AG04449 (cell line): ENCODE measurements around the gene EWSR1.

Experiments used
- CTCF ChIA-PET: fragments of 350-600 bp; formaldehyde crosslinking; extraction: SDS; loops from one replicate; lab custom pipeline; 2021; ENCODE audit warnings: antibody characterized with exemption; lab: Yijun Ruan, JAX
- POLR2A ChIA-PET: fragments of 400-600, 350-600 bp; formaldehyde crosslinking; extraction: SDS; loops from one replicate; lab custom pipeline; 2020; ENCODE audit warnings: antibody characterized with exemption, inconsistent platforms; lab: Yijun Ruan, JAX
- DNase-seq: peaks from one replicate; pipeline ENCODE4 v3.0.0-alpha.2; 2010; ENCODE audit warnings: low read depth, low spot score
- H3K4me3 ChIP-seq: 2 replicates; pipeline ENCODE4 v1.5.1; 2011; ENCODE audit warnings: low read depth, mild to moderate bottlenecking, control low read depth, low read length
- CTCF ChIP-seq: IDR thresholded peaks from one replicate; pipeline ENCODE4 v1.5.1; 2011; ENCODE audit warnings: mild to moderate bottlenecking, moderate library complexity, low read length, control low read depth, inconsistent platforms; ENCODE audit not compliant: insufficient read depth; ENCODE audit errors: missing control alignments

EWSR1 gene

DNA sequence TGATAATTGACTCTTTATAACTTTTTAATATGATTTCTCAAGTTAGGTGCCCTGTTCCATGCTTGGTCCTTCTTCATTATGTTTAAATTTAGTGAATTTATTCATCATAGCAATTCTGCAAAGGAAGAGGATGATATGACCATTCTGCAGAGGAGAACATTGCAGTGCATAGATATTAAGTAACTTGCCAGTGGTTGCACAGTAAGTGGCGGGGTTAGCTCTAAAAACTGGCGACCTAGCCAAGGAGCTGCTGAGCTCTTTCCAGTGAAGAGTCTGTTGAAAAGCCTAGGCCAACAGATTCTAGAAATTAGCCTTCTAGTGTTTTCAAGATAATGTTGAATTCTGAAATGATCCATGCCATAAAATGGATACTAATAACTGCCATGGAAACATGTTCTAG lies 4.6 kb downstream of the EWSR1 start:
- no peak for TF ChIP-seq CTCF
- POLR2A ChIA-PET = no interaction called here
- no peak overlapping the region for H3K4me3 ChIP-seq
- CTCF ChIA-PET = interaction anchor here (0.6 to 5.4 kb wide), 5 partner anchors 14 to 118 kb away, joined by 3 to 26 read pairs (median 5); partner anchors contain the start of gene GAS2L1
- DNase-seq = no peak

GRCh38 chr22:29275167-29275566 lies 7.1 kb downstream of the EWSR1 start:
- CTCF ChIA-PET = interaction anchor here (0.6 to 5.4 kb wide), 2 partner anchors 11 to 94 kb away, joined by 3 to 26 read pairs; no protein-coding TSS in a partner anchor
- DNase-seq = no peak
- no peak overlapping the region for H3K4me3 ChIP-seq
- TF ChIP-seq CTCF = no peak
- POLR2A ChIA-PET = no interaction called here

DNA sequence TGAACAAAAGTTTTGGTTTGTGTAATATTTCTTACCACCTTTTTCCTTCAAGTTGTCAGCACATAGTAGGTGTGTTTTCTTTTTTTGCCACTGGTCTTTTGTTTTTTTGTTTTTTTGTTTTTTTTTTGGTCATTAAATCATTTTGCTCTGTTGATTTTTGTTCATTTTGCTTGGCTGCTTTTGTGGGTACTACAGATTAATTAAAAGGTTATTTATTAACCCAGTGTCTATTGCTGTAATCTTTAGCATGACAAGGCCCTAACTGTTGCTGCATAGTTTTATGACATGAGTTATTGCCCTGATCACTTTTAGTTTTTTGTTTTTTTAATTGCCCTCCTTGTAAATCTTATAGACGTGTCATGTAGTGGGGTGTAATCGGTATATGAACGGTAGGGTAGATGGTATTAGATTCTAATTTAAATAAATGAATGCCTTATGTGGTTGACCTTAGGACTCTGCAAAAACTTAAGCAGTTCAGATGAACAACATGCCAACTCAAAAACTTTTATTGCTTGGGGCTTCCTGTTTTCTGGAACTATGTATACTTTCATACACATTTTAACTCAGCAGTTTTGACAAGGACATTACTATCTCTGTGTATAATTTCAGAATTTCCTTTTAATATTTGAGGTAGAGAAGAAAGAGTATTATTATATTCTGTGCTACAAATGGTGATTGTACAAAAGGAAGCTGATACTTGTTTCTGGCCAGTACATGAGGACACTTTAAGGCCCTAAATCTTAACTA lies 7.9 kb downstream of the EWSR1 start:
- CTCF ChIA-PET = no interaction called here
- POLR2A ChIA-PET = interaction anchor here (0.7 kb wide), 1 partner anchor 10 kb away, joined by 3 read pairs; no protein-coding TSS in a partner anchor
- no peak for TF ChIP-seq CTCF
- no peak for DNase-seq
- no peak overlapping the region for H3K4me3 ChIP-seq

DNA sequence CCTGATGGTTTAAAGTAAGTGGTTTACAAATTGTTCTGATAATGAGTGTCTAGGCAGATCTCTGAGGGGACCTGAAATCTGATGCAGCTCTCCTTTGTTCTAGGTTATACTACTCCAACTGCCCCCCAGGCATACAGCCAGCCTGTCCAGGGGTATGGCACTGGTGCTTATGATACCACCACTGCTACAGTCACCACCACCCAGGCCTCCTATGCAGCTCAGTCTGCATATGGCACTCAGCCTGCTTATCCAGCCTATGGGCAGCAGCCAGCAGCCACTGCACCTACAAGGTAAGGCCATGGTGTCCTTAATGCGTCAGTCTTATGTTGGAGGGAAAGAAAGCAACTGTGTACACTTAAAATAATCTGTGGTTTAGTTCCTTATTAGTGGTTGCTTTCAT lies 9.9 kb downstream of the EWSR1 start:
- ChIA-PET POLR2A (no interaction called here), CTCF (interaction anchor here (1.0 kb wide), 1 partner anchor 29 kb away, joined by 6 read pairs; the partner anchor contains the start of gene GAS2L1)
- DNase-seq = no peak
- H3K4me3 ChIP-seq = no peak overlapping the region
- no peak for TF ChIP-seq CTCF

DNA sequence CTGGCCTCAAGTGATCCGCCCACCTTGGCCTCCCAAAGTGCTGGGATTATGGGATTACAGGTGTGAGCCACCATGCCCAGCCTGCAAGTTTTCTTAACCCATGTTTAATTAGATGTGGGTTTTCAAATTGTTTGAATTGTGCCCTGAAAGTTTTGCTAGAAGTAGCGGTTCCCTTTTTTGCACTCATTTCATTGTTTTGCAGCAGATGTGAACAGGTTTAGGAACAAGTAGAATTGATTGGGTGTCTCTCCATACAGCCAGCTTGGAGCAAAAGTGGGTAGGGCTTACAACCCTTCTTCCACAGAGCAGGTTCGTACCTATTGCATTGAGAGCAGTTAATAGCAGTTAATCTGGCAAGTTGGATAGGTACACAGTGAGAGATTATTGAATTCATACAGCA lies 16.1 kb downstream of the EWSR1 start:
- DNase-seq = no peak
- TF ChIP-seq CTCF = no peak
- H3K4me3 ChIP-seq = no peak overlapping the region
- ChIA-PET CTCF (interaction anchor here (1.2 to 5.3 kb wide), 3 partner anchors 11 to 22 kb away, joined by 4 to 26 read pairs (median 7); partner anchors contain the start of gene GAS2L1), POLR2A (no interaction called here)

DNA sequence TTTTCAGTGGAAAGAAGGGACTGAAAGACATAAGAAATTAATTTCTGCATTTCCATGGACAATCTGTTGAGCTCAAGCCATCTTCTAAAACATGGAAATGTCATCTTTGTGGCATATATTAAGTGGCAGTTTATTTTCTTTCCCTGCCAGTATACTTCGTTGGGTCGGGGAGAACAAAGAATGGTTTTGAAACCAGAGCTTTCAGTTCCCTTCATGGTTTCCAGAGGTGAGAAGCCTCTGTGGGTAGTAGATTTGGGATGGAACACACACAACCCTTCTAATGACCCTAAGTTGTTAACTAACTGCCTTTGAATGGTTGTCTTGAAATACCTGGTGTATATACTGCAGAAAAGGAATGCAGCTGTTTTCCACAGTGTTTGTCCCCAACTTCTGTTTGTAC lies 20.8 kb downstream of the EWSR1 start:
- DNase-seq = no peak
- TF ChIP-seq CTCF = no peak
- POLR2A ChIA-PET = no interaction called here
- no peak overlapping the region for H3K4me3 ChIP-seq
- CTCF ChIA-PET = interaction anchor here (1.3 to 5.3 kb wide), 3 partner anchors 9 to 16 kb away, joined by 3 to 26 read pairs (median 3); no protein-coding TSS in a partner anchor
